ENCODE measurements around the gene RBM25.

GRCh38 chr14:73168691-73169090 is 110.4 kb downstream of the RBM25 start:
- TF ChIP-seq ZNF362 (tag by site-specific recombination; IDR thresholded peaks at IDR 0.05) (no peak), ZNF76 (tag by site-specific recombination; IDR thresholded peaks at IDR 0.05; ENCODE audit: borderline replicate concordance, low read depth) (no peak), ZBTB44 (tag by site-specific recombination; IDR thresholded peaks at IDR 0.05) (no peak), ZNF274 (IDR thresholded peaks at IDR 0.05; ENCODE audit: low read length) (no peak), ZNF274 (tag by site-specific recombination; IDR thresholded peaks at IDR 0.05; ENCODE audit: borderline replicate concordance) (no peak), ZBTB7A (tag by site-specific recombination; IDR thresholded peaks at IDR 0.05; ENCODE audit: low read depth) (no peak)

Data from HEK293 (cell line).